ENCODE measurements around the gene ROGDI.
A peak's percentile ranks its signal among the peaks of the same experiment; 100 is the strongest.

The ROGDI gene

GRCh38 chr16:4805231-4805630 is 2.8 kb upstream of the ROGDI start:
- no peak overlapping the region for H3K27ac ChIP-seq (ENCODE audit: extremely low read depth, low read depth, low read length)
- H3K9me3 ChIP-seq (ENCODE audit: control insufficient read depth, insufficient read depth, low read depth, low read length) = no peaks in the 10 kb centered on the region
- no peak overlapping the region for H3K4me3 ChIP-seq (ENCODE audit: low read depth, low read length)
- peaks cover 3% of the 10 kb centered on the region; the same call in 1 of the 2 replicates for H3K4me1 ChIP-seq (ENCODE audit: control insufficient read depth, insufficient read depth, low read length)
- ChIA-PET CTCF (no interaction called here), POLR2A (interaction anchor here (1.2 kb wide), 1 partner anchor 36 kb away, joined by 3 read pairs; no protein-coding TSS in a partner anchor)
- no peak for TF ChIP-seq ZNF610 (tag by site-specific recombination; IDR thresholded peaks at IDR 0.05; ENCODE audit: borderline replicate concordance)
- TF ChIP-seq ZNF184 (tag by site-specific recombination; IDR thresholded peaks at IDR 0.05) = no peak
- no peak for TF ChIP-seq PBX3 (CRISPR knock-in tag; IDR thresholded peaks at IDR 0.05)
- no peak for TF ChIP-seq OVOL3 (tag by site-specific recombination; IDR thresholded peaks at IDR 0.05)
- TF ChIP-seq ZBTB20 (tag by site-specific recombination; IDR thresholded peaks at IDR 0.05) = no peak
- TF ChIP-seq ZNF645 (tag by site-specific recombination; IDR thresholded peaks at IDR 0.05) = no peak
- no peak for TF ChIP-seq ZNF433 (tag by site-specific recombination; IDR thresholded peaks at IDR 0.05; ENCODE audit: low read depth)
- TF ChIP-seq ZNF791 (tag by site-specific recombination; IDR thresholded peaks at IDR 0.05) = no peak
- TF ChIP-seq ZNF776 (tag by site-specific recombination; IDR thresholded peaks at IDR 0.05; ENCODE audit: borderline replicate concordance) = no peak
- TF ChIP-seq ZNF133 (tag by site-specific recombination; IDR thresholded peaks at IDR 0.05) = no peak
- no peak for TF ChIP-seq ZNF658 (tag by site-specific recombination; IDR thresholded peaks at IDR 0.05)
- H3K36me3 ChIP-seq (ENCODE audit: control insufficient read depth in 2 of 2, insufficient read depth in 1 of 2, low read length in 2 of 2) = peaks cover 34 to 49% of the 10 kb centered on the region in 2 experiments

- H3K4me1 ChIP-seq (ENCODE audit: control insufficient read depth, insufficient read depth, low read length) = peaks cover 3% of the 10 kb centered on the region; the same call in 1 of the 2 replicates
- H3K36me3 ChIP-seq (ENCODE audit: control insufficient read depth in 2 of 2, insufficient read depth in 1 of 2, low read length in 2 of 2) = peaks cover 23 to 54% of the 10 kb centered on the region in 2 experiments
- no peak overlapping the region; the same call in 1 of the 2 replicates for H3K27ac ChIP-seq (ENCODE audit: extremely low read depth, low read depth, low read length)
- CTCF ChIA-PET = no interaction called here
- no peak overlapping the region for H3K4me3 ChIP-seq (ENCODE audit: low read depth, low read length)
- POLR2A ChIA-PET = interaction anchor here (0.6 to 1.2 kb wide), 2 partner anchors 35 to 39 kb away, joined by 3 to 4 read pairs; no protein-coding TSS in a partner anchor
- TF ChIP-seq ZBTB8A (tag by site-specific recombination; IDR thresholded peaks at IDR 0.05) (no peak), ZEB2 (tag by site-specific recombination; IDR thresholded peaks at IDR 0.05) (0 out of 2 replicates have a peak, but pooled peaks have one; percentile 18), ZBTB20 (tag by site-specific recombination; IDR thresholded peaks at IDR 0.05) (peak; percentile 10; the same call in 1 of the 2 replicates), ZNF610 (tag by site-specific recombination; IDR thresholded peaks at IDR 0.05; ENCODE audit: borderline replicate concordance) (no peak), ZNF223 (tag by site-specific recombination; IDR thresholded peaks at IDR 0.05) (no peak), ZNF626 (tag by site-specific recombination; IDR thresholded peaks at IDR 0.05) (no peak)
- H3K9me3 ChIP-seq (ENCODE audit: control insufficient read depth, insufficient read depth, low read depth, low read length) = no peaks in the 10 kb centered on the region
Observed at GRCh38 chr16:4803898-4804762, 1.7 kb upstream of the ROGDI start.

GRCh38 chr16:4803401-4803844 is 990 bp upstream of the ROGDI start:
- H3K4me1 ChIP-seq (ENCODE audit: control insufficient read depth, insufficient read depth, low read length) = peaks cover 3% of the 10 kb centered on the region; the same call in 1 of the 2 replicates
- POLR2A ChIA-PET = interaction anchor here (0.6 to 3.2 kb wide), 9 partner anchors 8 to 145 kb away, joined by 3 to 19 read pairs (median 4); partner anchors contain the start of genes ANKS3, DNAAF8, NUDT16L1 and SEPTIN12
- H3K4me3 ChIP-seq (ENCODE audit: low read depth, low read length) = no peak overlapping the region
- CTCF ChIA-PET = interaction anchor here (0.8 kb wide), 1 partner anchor 37 kb away, joined by 3 read pairs; no protein-coding TSS in a partner anchor
- no peaks in the 10 kb centered on the region for H3K9me3 ChIP-seq (ENCODE audit: control insufficient read depth, insufficient read depth, low read depth, low read length)
- H3K27ac ChIP-seq (ENCODE audit: extremely low read depth, low read depth, low read length) = no peak overlapping the region
- peaks cover 17 to 54% of the 10 kb centered on the region in 2 experiments for H3K36me3 ChIP-seq (ENCODE audit: control insufficient read depth in 2 of 2, insufficient read depth in 1 of 2, low read length in 2 of 2)
- TF ChIP-seq SP7 (tag by site-specific recombination; IDR thresholded peaks at IDR 0.05) (0 out of 2 replicates have a peak, but pooled peaks have one; percentile 15), ZNF623 (tag by site-specific recombination; IDR thresholded peaks at IDR 0.05) (no peak), KLF10 (tag by site-specific recombination; IDR thresholded peaks at IDR 0.05) (0 out of 2 replicates have a peak, but pooled peaks have one; percentile 19), ZNF155 (tag by site-specific recombination; IDR thresholded peaks at IDR 0.05) (no peak), PRDM10 (tag by site-specific recombination; IDR thresholded peaks at IDR 0.05) (peak; percentile 89), SP3 (tag by site-specific recombination; IDR thresholded peaks at IDR 0.05) (no peak), ZNF2 (tag by site-specific recombination; IDR thresholded peaks at IDR 0.05) (0 out of 2 replicates have a peak, but pooled peaks have one; percentile 16)

Measured in HEK293 (cell line).